Hepatocyte (in vitro differentiated cells): ENCODE data around the gene TENT5C. TPM values are rescaled to one million over a fixed set of nuclear protein-coding genes. Genes with fewer than 3 reads are reported as not detected.

ENCODE experiments used
- DNase-seq: peaks from one replicate; pipeline ENCODE4 v3.0.0-alpha.2; 2016; ENCODE audit warnings: low spot score
- H2AFZ ChIP-seq: fragments of 200-600 bp; sonication (generic); 2 replicates; pipeline ENCODE4 v1.6.0; 2016; ENCODE audit warnings: antibody characterized with exemption, mild to moderate bottlenecking
- H3K27ac ChIP-seq: fragments of 200-600 bp; sonication (generic); 2 replicates; pipeline ENCODE4 v1.5.1; 2016; ENCODE audit warnings: mild to moderate bottlenecking
- H3K27me3 ChIP-seq: fragments of 200-600 bp; sonication (generic); 2 replicates; pipeline ENCODE4 v1.6.1; 2016
- H3K36me3 ChIP-seq: fragments of 200-600 bp; sonication (generic); replicated peaks from 2 replicates; pipeline ENCODE4 v1.5.1; 2016; ENCODE audit warnings: low read depth; ENCODE audit not compliant: insufficient read depth
- H3K4me1 ChIP-seq: fragments of 200-600 bp; sonication (generic); 2 replicates; pipeline ENCODE4 v1.5.1; 2016; ENCODE audit warnings: mild to moderate bottlenecking, moderate library complexity; ENCODE audit not compliant: insufficient read depth
- H3K4me2 ChIP-seq: fragments of 200-600 bp; sonication (generic); 2 replicates; pipeline ENCODE4 v1.6.0; 2016
- H3K4me3 ChIP-seq: fragments of 200-600 bp; sonication (generic); 2 replicates; pipeline ENCODE4 v1.5.1; 2016; ENCODE audit warnings: mild to moderate bottlenecking
- H3K79me2 ChIP-seq: fragments of 200-600 bp; sonication (generic); 2 replicates; pipeline ENCODE4 v1.6.0; 2017; ENCODE audit warnings: mild to moderate bottlenecking
- H3K9me2 ChIP-seq: fragments of 200-600 bp; sonication (generic); replicated peaks from 2 replicates; pipeline ENCODE4 v1.6.0; 2017; ENCODE audit warnings: mild to moderate bottlenecking; ENCODE audit not compliant: insufficient read depth
- H3K9me3 ChIP-seq: fragments of 200-600 bp; sonication (generic); 2 replicates; pipeline ENCODE4 v1.5.1; 2016; ENCODE audit warnings: low read depth, mild to moderate bottlenecking
- H4K20me1 ChIP-seq: fragments of 200-600 bp; sonication (generic); 2 replicates; pipeline ENCODE4 v1.6.0; 2016; ENCODE audit warnings: mild to moderate bottlenecking; ENCODE audit not compliant: insufficient read depth, poor library complexity, severe bottlenecking
- EZH2 ChIP-seq: fragments of 200-600 bp; sonication (generic); IDR thresholded peaks from 2 replicates; pipeline ENCODE4 v1.6.1; 2016; ENCODE audit warnings: antibody characterized with exemption, mild to moderate bottlenecking, borderline replicate concordance
- EZH2phosphoT487 ChIP-seq: fragments of 200-600 bp; sonication (generic); IDR thresholded peaks from one replicate; pipeline ENCODE4 v1.6.1; 2018; ENCODE audit warnings: antibody characterized with exemption, mild to moderate bottlenecking, low read depth, moderate library complexity; ENCODE audit not compliant: unreplicated experiment, severe bottlenecking
- WGBS: methylation state at CpG from one replicate; pipeline ENCODE4 v1.1.6; 2016; ENCODE audit warnings: low lambda C conversion rate; ENCODE audit errors: missing lambda C conversion rate; 5-methylcytosine and 5-hydroxymethylcytosine counted together
- polyA plus RNA-seq: library from polyadenylated mRNA; unstranded; fragments of >200 nt; fragmentation: Nextera tagmentation; extraction: Ambion mirVana; gene quantifications from 2 replicates; pipeline ENCODE4 v1.2.1, GENCODE V29; 2016
- total RNA-seq: library from RNA; depleted of rRNA; stranded (reverse); fragments of >200 nt; gene quantifications from 2 replicates; pipeline ENCODE4 v1.2.3, GENCODE V29; 2014
- TF ChIP-seq, protein P1 (sequence below): fragments of 200-600 bp; sonication (generic); IDR thresholded peaks from 2 replicates; pipeline ENCODE4 v1.5.1; 2016; ENCODE audit warnings: antibody characterized with exemption, mild to moderate bottlenecking; ENCODE audit not compliant: poor library complexity

TENT5C gene
- total and polyA plus RNA-seq, 2 experiments from 2014 or later, result 2.5 to 4.1 TPM

DNA sequence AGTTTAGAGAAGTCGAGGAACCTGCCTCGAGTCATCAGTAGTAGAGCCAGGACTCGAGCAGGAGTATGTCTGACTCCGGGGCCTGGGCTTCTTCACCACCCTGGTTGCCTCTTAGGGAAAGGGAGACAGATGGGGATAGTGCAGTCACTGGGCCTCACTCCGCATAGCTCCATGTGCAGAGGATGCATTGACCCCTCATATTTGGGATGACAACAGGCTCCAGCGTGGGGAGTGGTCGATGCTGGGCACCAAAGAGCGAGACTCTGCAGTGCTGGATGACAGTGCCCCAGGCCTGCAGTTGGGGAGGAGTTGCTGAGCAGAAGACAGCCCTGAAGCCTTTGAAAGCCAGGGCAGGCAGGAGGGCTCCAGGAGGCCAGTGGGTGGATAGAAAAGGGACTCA is 20.8 kb upstream of the TENT5C start:
- 90% methylated on average over 8 of the region's 8 CpGs for WGBS
- no peaks in the 10 kb centered on the region for H3K79me2 ChIP-seq
- H3K4me3 ChIP-seq, result no peak overlapping the region
- no peak overlapping the region for H3K4me2 ChIP-seq
- H4K20me1 ChIP-seq, result no peaks in the 10 kb centered on the region
- H3K36me3 ChIP-seq, result no peaks in the 10 kb centered on the region
- no peaks in the 10 kb centered on the region for H3K4me1 ChIP-seq
- H3K9me3 ChIP-seq, result no peaks in the 10 kb centered on the region
- no peaks in the 10 kb centered on the region for H3K27me3 ChIP-seq
- H3K27ac ChIP-seq, result no peak overlapping the region
- H3K9me2 ChIP-seq, result no peaks in the 10 kb centered on the region
- TF ChIP-seq, protein P1, sequence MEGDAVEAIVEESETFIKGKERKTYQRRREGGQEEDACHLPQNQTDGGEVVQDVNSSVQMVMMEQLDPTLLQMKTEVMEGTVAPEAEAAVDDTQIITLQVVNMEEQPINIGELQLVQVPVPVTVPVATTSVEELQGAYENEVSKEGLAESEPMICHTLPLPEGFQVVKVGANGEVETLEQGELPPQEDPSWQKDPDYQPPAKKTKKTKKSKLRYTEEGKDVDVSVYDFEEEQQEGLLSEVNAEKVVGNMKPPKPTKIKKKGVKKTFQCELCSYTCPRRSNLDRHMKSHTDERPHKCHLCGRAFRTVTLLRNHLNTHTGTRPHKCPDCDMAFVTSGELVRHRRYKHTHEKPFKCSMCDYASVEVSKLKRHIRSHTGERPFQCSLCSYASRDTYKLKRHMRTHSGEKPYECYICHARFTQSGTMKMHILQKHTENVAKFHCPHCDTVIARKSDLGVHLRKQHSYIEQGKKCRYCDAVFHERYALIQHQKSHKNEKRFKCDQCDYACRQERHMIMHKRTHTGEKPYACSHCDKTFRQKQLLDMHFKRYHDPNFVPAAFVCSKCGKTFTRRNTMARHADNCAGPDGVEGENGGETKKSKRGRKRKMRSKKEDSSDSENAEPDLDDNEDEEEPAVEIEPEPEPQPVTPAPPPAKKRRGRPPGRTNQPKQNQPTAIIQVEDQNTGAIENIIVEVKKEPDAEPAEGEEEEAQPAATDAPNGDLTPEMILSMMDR, result no peak
- TF ChIP-seq EZH2phosphoT487, result no peak
- no peak for TF ChIP-seq EZH2
- DNase-seq, result no peak
- H2AFZ ChIP-seq, result no peak overlapping the region

DNA sequence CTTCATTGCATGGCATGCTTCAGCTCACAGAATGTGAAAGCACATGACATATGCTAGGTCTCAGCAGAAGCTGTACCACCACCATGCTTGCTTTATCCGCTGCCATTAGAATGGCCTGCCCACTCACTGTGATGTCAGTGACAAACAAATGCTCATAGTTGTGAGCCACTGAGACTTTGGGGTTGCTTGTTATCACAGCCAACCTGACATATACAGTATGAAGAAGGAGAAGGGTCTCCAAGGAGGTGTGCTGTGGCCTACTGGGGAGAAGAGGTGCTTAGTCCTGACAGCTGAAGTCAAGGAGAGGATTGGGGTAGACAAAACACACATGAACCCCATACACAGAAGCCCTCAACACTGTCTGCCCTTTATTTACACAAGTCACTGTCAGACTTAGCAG is 19.5 kb upstream of the TENT5C start:
- Histone ChIP-seq H3K27ac (no peak overlapping the region), H3K4me2 (no peak overlapping the region), H2AFZ (no peak overlapping the region), H3K4me3 (no peak overlapping the region), H3K79me2 (no peaks in the 10 kb centered on the region), H3K27me3 (no peaks in the 10 kb centered on the region), H3K9me3 (no peaks in the 10 kb centered on the region), H3K4me1 (no peaks in the 10 kb centered on the region), H3K9me2 (no peaks in the 10 kb centered on the region), H3K36me3 (no peaks in the 10 kb centered on the region), H4K20me1 (no peaks in the 10 kb centered on the region)
- TF ChIP-seq EZH2 (no peak), EZH2phosphoT487 (no peak)
- TF ChIP-seq, protein P1, result no peak
- no peak for DNase-seq
- 93% methylated on average over 1 of the region's 1 CpG for WGBS

DNA sequence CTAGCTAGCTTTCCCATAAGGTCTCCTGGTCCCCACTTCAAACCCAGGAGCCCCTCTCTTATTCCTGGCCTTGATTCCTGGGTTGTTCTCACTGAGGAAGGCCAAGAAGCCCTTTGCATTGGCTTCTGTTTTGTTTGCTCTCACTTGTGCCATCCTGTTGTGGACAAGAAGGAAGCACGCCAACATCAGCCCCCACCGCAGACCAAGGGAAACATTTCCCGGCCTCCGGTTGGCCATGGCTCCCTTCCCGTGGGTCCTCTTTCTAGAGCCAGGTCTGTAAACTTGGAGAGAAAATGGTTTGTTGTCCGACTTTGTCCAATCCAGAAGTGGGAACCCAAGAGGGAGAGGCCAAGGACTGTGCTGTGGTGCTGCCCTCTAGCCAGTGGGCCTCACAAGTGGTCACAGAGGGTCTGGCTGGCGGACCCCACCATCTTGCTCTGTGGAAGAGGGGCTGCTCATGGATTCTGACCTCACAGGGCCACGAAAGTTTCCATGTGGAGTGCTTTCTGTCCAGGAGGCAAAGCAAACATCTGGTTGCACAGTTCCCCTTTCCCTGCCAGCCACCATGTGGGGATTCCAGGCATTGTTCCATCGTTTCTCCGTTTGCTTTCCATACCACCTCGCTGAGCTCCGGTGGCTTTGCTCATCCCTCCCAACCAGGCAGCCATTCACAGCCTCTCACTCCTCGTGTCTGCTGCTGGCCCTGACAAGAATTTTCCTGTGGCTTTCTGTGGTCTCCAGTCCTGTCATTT is 18.9 kb upstream of the TENT5C start:
- H3K4me1 ChIP-seq, result no peaks in the 10 kb centered on the region
- no peak overlapping the region for H3K4me3 ChIP-seq
- no peak overlapping the region for H3K27ac ChIP-seq
- H3K9me3 ChIP-seq, result no peaks in the 10 kb centered on the region
- H3K36me3 ChIP-seq, result no peaks in the 10 kb centered on the region
- H3K4me2 ChIP-seq, result no peak overlapping the region
- TF ChIP-seq, protein P1, result no peak
- TF ChIP-seq EZH2, result no peak
- TF ChIP-seq EZH2phosphoT487, result no peak
- H3K79me2 ChIP-seq, result no peaks in the 10 kb centered on the region
- 86% methylated on average over 13 of the region's 13 CpGs for WGBS
- DNase-seq, result no peak
- no peaks in the 10 kb centered on the region for H4K20me1 ChIP-seq
- H3K9me2 ChIP-seq, result no peaks in the 10 kb centered on the region
- no peak overlapping the region for H2AFZ ChIP-seq
- no peaks in the 10 kb centered on the region for H3K27me3 ChIP-seq
